Neural cell (in vitro differentiated cells): ENCODE data around the gene IMMP2L. TPM values are rescaled to one million over a fixed set of nuclear protein-coding genes. Genes with fewer than 3 reads are reported as not detected.
A peak's percentile ranks its signal among the peaks of the same experiment; 100 is the strongest.

Experiments
- H2AFZ ChIP-seq: fragments of 200-600, 300-800 bp; sonication (generic), shearing (Covaris generic); 2 replicates; pipeline ENCODE4 v1.6.0; 2014; ENCODE audit warnings: low read depth, mild to moderate bottlenecking, antibody characterized with exemption, low read length, moderate library complexity
- H3F3A ChIP-seq: fragments of 200-600 bp; shearing (Covaris generic); 2 replicates; pipeline ENCODE4 v1.6.1; 2016; ENCODE audit warnings: mild to moderate bottlenecking, moderate library complexity, mixed read lengths, antibody characterized with exemption, low read length; ENCODE audit not compliant: insufficient read depth, poor library complexity, severe bottlenecking
- H3K27ac ChIP-seq: fragments of 200-600, 300-800 bp; sonication (generic), shearing (Covaris generic); 2 replicates; pipeline ENCODE4 v1.5.1; 2014; ENCODE audit warnings: mild to moderate bottlenecking, low read length, moderate library complexity
- H3K27me3 ChIP-seq: fragments of 300-800, 200-600 bp; sonication (generic), shearing (Covaris generic); 2 replicates; pipeline ENCODE4 v1.6.0; 2014; ENCODE audit warnings: mild to moderate bottlenecking, low read depth, low read length, moderate library complexity; ENCODE audit not compliant: insufficient read depth
- H3K36me3 ChIP-seq: fragments of 300-800, 200-600 bp; sonication (generic), shearing (Covaris generic); 2 replicates; pipeline ENCODE4 v1.5.1; 2014; ENCODE audit warnings: mild to moderate bottlenecking, antibody characterized with exemption, low read length, moderate library complexity; ENCODE audit not compliant: insufficient read depth
- H3K4me2 ChIP-seq: fragments of 300-800, 200-600 bp; sonication (generic), shearing (Covaris generic); 2 replicates; pipeline ENCODE4 v1.6.0; 2014; ENCODE audit warnings: mild to moderate bottlenecking, low read length
- H3K4me3 ChIP-seq: fragments of 300-800, 200-600 bp; sonication (generic), shearing (Covaris generic); 2 replicates; pipeline ENCODE4 v1.5.1; 2014; ENCODE audit warnings: mild to moderate bottlenecking, low read length, moderate library complexity
- H3K79me2 ChIP-seq: fragments of 200-600 bp; shearing (Covaris generic); replicated peaks from 2 replicates; pipeline ENCODE4 v1.6.0; 2014; ENCODE audit warnings: mild to moderate bottlenecking, low read length, moderate library complexity; ENCODE audit not compliant: insufficient read depth
- H3K9ac ChIP-seq: fragments of 300-800, 200-600 bp; sonication (generic), shearing (Covaris generic); 2 replicates; pipeline ENCODE4 v1.6.1; 2016; ENCODE audit warnings: mild to moderate bottlenecking, low read length, mixed read lengths
- H3K9me2 ChIP-seq: fragments of 200-600 bp; shearing (Covaris generic); 2 replicates; pipeline ENCODE4 v1.6.1; 2016; ENCODE audit warnings: mild to moderate bottlenecking, low read length, mixed read lengths; ENCODE audit not compliant: insufficient read depth
- H3K9me3 ChIP-seq: fragments of 200-600, 300-800 bp; sonication (generic), shearing (Covaris generic); 2 replicates; pipeline ENCODE4 v1.6.1; 2016; ENCODE audit warnings: mild to moderate bottlenecking, mixed run types, low read length, moderate library complexity, mixed read lengths
- H4K20me1 ChIP-seq: fragments of 200-600 bp; shearing (Covaris generic); 2 replicates; pipeline ENCODE4 v1.6.1; 2016; ENCODE audit warnings: mild to moderate bottlenecking, mixed run types; ENCODE audit not compliant: insufficient read depth
- CTCF ChIP-seq: fragments of 450-650 bp; IDR thresholded peaks from 2 replicates; pipeline ENCODE4 v1.5.1; 2014; ENCODE audit warnings: antibody characterized with exemption, mild to moderate bottlenecking, moderate library complexity; ENCODE audit not compliant: poor library complexity, severe bottlenecking
- EP300 ChIP-seq: fragments of 450-650 bp; conservative IDR thresholded peaks from 2 replicates; pipeline ENCODE4 v1.6.1; 2014; ENCODE audit warnings: antibody characterized with exemption, mild to moderate bottlenecking, moderate library complexity; ENCODE audit not compliant: poor library complexity, severe bottlenecking
- EZH2 ChIP-seq: fragments of 200-600, 300-800 bp; shearing (Covaris generic), sonication (generic); IDR thresholded peaks from 2 replicates; pipeline ENCODE4 v1.6.1; 2014; ENCODE audit warnings: antibody characterized with exemption, low read length, borderline replicate concordance, mild to moderate bottlenecking; ENCODE audit not compliant: insufficient read depth, poor library complexity, severe bottlenecking
- MXI1 ChIP-seq: fragments of 450-650 bp; conservative IDR thresholded peaks from 2 replicates; pipeline ENCODE4 v1.6.1; 2014; ENCODE audit warnings: antibody characterized with exemption, mild to moderate bottlenecking; ENCODE audit not compliant: poor library complexity, severe bottlenecking
- POLR2AphosphoS5 ChIP-seq: IDR thresholded peaks from 2 replicates; pipeline ENCODE4 v1.6.1; 2012
- RAD21 ChIP-seq: fragments of 450-650 bp; conservative IDR thresholded peaks from 2 replicates; pipeline ENCODE4 v1.6.1; 2014; ENCODE audit warnings: antibody characterized with exemption, mild to moderate bottlenecking, moderate library complexity
- REST ChIP-seq: IDR thresholded peaks from 2 replicates; pipeline ENCODE4 v1.6.1; 2012; ENCODE audit warnings: borderline replicate concordance
- SMC3 ChIP-seq: fragments of 450-650 bp; conservative IDR thresholded peaks from 2 replicates; pipeline ENCODE4 v1.6.1; 2014; ENCODE audit warnings: antibody characterized with exemption, mild to moderate bottlenecking, moderate library complexity; ENCODE audit not compliant: poor library complexity
- TAF1 ChIP-seq: IDR thresholded peaks from 2 replicates; pipeline ENCODE4 v1.6.1; 2012; ENCODE audit warnings: low read depth
- polyA plus RNA-seq: library from polyadenylated mRNA; depleted of rRNA; stranded (reverse); fragments of >200 nt; gene quantifications from 2 replicates; pipeline ENCODE4 v1.2.3, GENCODE V29; 2014

The IMMP2L gene
- polyA plus RNA-seq, 1 donor from 2014 or later: 9.7 TPM

- H3K36me3 ChIP-seq: no peaks in the 10 kb centered on the region
- H3K4me2 ChIP-seq: no peak overlapping the region
- no peaks in the 10 kb centered on the region for H3K27me3 ChIP-seq
- H3K9me2 ChIP-seq: no peaks in the 10 kb centered on the region
- H3F3A ChIP-seq: no peaks in the 10 kb centered on the region
- no peak overlapping the region for H3K4me3 ChIP-seq
- H3K9me3 ChIP-seq: no peaks in the 10 kb centered on the region
- H2AFZ ChIP-seq: no peak overlapping the region
- no peak overlapping the region for H3K9ac ChIP-seq
- no peaks in the 10 kb centered on the region for H4K20me1 ChIP-seq
- TF ChIP-seq CTCF: no peak
- no peak for TF ChIP-seq SMC3
- TF ChIP-seq RAD21: no peak
- no peak for TF ChIP-seq EP300
- TF ChIP-seq REST: no peak
- TF ChIP-seq EZH2: no peak
- no peak for TF ChIP-seq TAF1
- no peak for TF ChIP-seq POLR2AphosphoS5
- TF ChIP-seq MXI1: no peak
- no peak overlapping the region for H3K27ac ChIP-seq
- no peaks in the 10 kb centered on the region for H3K79me2 ChIP-seq
Observed at GRCh38 chr7:110988348-110988747, 573.9 kb downstream of the IMMP2L start.

GRCh38 chr7:110987127-110987693, 575.1 kb downstream of the IMMP2L start:
- Histone ChIP-seq H3K4me2 (no peak overlapping the region), H3K27me3 (no peaks in the 10 kb centered on the region), H3K9me2 (no peaks in the 10 kb centered on the region), H3K27ac (no peak overlapping the region), H2AFZ (no peak overlapping the region), H3K36me3 (no peaks in the 10 kb centered on the region), H3K9me3 (no peaks in the 10 kb centered on the region), H4K20me1 (no peaks in the 10 kb centered on the region), H3F3A (no peaks in the 10 kb centered on the region), H3K9ac (no peak overlapping the region), H3K79me2 (no peaks in the 10 kb centered on the region), H3K4me3 (no peak overlapping the region)
- TF ChIP-seq SMC3 (no peak), REST (peak; percentile 55), TAF1 (no peak), MXI1 (no peak), RAD21 (no peak), CTCF (no peak), EZH2 (no peak), EP300 (peak; percentile 66), POLR2AphosphoS5 (no peak)
